K562 (cell line): ENCODE results near the gene KLHL14.

Source experiments
- EWSR1 ChIP-seq: fragments of 450-650 bp; IDR thresholded peaks from 2 replicates; pipeline ENCODE4 v1.6.1; 2018; ENCODE audit warnings: borderline replicate concordance, mild to moderate bottlenecking, low read depth, moderate library complexity; ENCODE audit not compliant: partially characterized antibody
- NR2F6 ChIP-seq: fragments of 450-650 bp; formaldehyde crosslinking; IDR thresholded peaks from 2 replicates; pipeline ENCODE4 v1.4.0; 2020; ENCODE audit warnings: mild to moderate bottlenecking
- PHB2 ChIP-seq: fragments of 450-650 bp; IDR thresholded peaks from 2 replicates; pipeline ENCODE4 v1.6.1; 2017; ENCODE audit warnings: low read depth
- TARDBP ChIP-seq: fragments of 450-650 bp; IDR thresholded peaks from 2 replicates; pipeline ENCODE4 v1.6.1; 2016
- THRAP3 ChIP-seq: fragments of 450-650 bp; IDR thresholded peaks from 2 replicates; pipeline ENCODE4 v1.6.1; 2016; ENCODE audit warnings: mild to moderate bottlenecking, inconsistent platforms, borderline replicate concordance

- no peak for TF ChIP-seq NR2F6 (CRISPR knock-in tag)
- TF ChIP-seq THRAP3, result no peak
- no peak for TF ChIP-seq EWSR1
- TF ChIP-seq TARDBP, result no peak
- no peak for TF ChIP-seq PHB2
Measured at GRCh38 chr18:32634876-32635431, 137.9 kb downstream of the KLHL14 start.
